IMR-90 (cell line): ENCODE data around the gene KRT6A. TPM values are rescaled to one million over a fixed set of nuclear protein-coding genes. Genes with fewer than 3 reads are reported as not detected.

Source experiments
- ATAC-seq: fragments of 200-7000 bp; cut with Tn5 transposase; 2 replicates; pipeline ENCODE4 v1.9.1; 2020; ENCODE audit warnings: low read depth, mild to moderate bottlenecking, moderate library complexity
- BruUV-seq: library from RNA; stranded (reverse); fragments of 400-500 nt; replicated peaks from 2 replicates; lab custom pipeline; 2021; lab: Mats Ljungman, UMichigan
- CTCF ChIA-PET: fragments of 300-600 bp; formaldehyde crosslinking; extraction: SDS; loops from one replicate; lab custom pipeline; 2021; ENCODE audit warnings: antibody characterized with exemption; lab: Yijun Ruan, JAX
- POLR2A ChIA-PET: fragments of 300-600 bp; sonication (Branson Sonifier 250); formaldehyde crosslinking; loops from one replicate; lab custom pipeline; 2022; ENCODE audit warnings: antibody characterized with exemption; ENCODE audit not compliant: unreplicated experiment; lab: Charles Lee
- DNase-seq: peaks from one replicate; pipeline ENCODE4 v3.0.0; 2013
- H2AFZ ChIP-seq: replicated peaks from 2 replicates; pipeline ENCODE3; 2013; ENCODE audit warnings: low read length, mild to moderate bottlenecking; ENCODE audit not compliant: poor library complexity
- H2AK5ac ChIP-seq: 2 replicates; pipeline ENCODE4 v1.6.1; 2013; ENCODE audit warnings: low read depth, low read length, inconsistent platforms
- H2AK9ac ChIP-seq: replicated peaks from 2 replicates; pipeline ENCODE3; 2013; ENCODE audit warnings: mild to moderate bottlenecking, low read depth, low read length, moderate library complexity; ENCODE audit not compliant: poor library complexity
- H2BK120ac ChIP-seq: 2 replicates; pipeline ENCODE4 v1.6.1; 2013; ENCODE audit warnings: low read depth, low read length, inconsistent platforms
- H2BK15ac ChIP-seq: 3 replicates; pipeline ENCODE4 v1.6.1; 2013; ENCODE audit warnings: low read depth, low read length, inconsistent platforms
- H2BK20ac ChIP-seq: 2 replicates; pipeline ENCODE4 v1.6.1; 2013; ENCODE audit warnings: low read depth, mild to moderate bottlenecking, inconsistent platforms, low read length, moderate library complexity
- H2BK5ac ChIP-seq: 2 replicates; pipeline ENCODE4 v1.6.1; 2013; ENCODE audit warnings: mild to moderate bottlenecking, low read depth, low read length, inconsistent platforms; ENCODE audit not compliant: poor library complexity, severe bottlenecking
- H3K14ac ChIP-seq: replicated peaks from 2 replicates; pipeline ENCODE4 v1.6.1; 2013; ENCODE audit warnings: low read depth, low read length, inconsistent platforms
- H3K18ac ChIP-seq: 2 replicates; pipeline ENCODE4 v1.6.1; 2013; ENCODE audit warnings: low read depth, low read length, control low read depth
- H3K23ac ChIP-seq: 2 replicates; pipeline ENCODE4 v1.6.1; 2013; ENCODE audit warnings: low read depth, low read length, inconsistent platforms
- H3K27ac ChIP-seq: 2 replicates; pipeline ENCODE4 v1.5.1; 2013; ENCODE audit warnings: mild to moderate bottlenecking, control low read depth, low read length; ENCODE audit not compliant: insufficient read depth
- H3K27me3 ChIP-seq: 2 replicates; pipeline ENCODE4 v1.6.1; 2013; ENCODE audit warnings: low read length; ENCODE audit not compliant: control insufficient read depth, insufficient read depth
- H3K36me3 ChIP-seq: 2 replicates; pipeline ENCODE4 v1.6.1; 2013; ENCODE audit warnings: low read length, mixed read lengths; ENCODE audit not compliant: control insufficient read depth, insufficient read depth
- H3K4ac ChIP-seq: 2 replicates; pipeline ENCODE4 v1.6.1; 2013; ENCODE audit warnings: low read depth, low read length, inconsistent platforms
- H3K4me1 ChIP-seq: 2 replicates; pipeline ENCODE4 v1.6.1; 2013; ENCODE audit warnings: low read length, mixed read lengths; ENCODE audit not compliant: control insufficient read depth, insufficient read depth
- H3K4me2 ChIP-seq: 2 replicates; pipeline ENCODE4 v1.6.1; 2013; ENCODE audit warnings: low read depth, mild to moderate bottlenecking, control low read depth, low read length, moderate library complexity
- H3K4me3 ChIP-seq: 2 replicates; pipeline ENCODE4 v1.5.1; 2013; ENCODE audit warnings: low read depth, mild to moderate bottlenecking, control low read depth, low read length, moderate library complexity; ENCODE audit not compliant: insufficient read depth
- H3K56ac ChIP-seq: 2 replicates; pipeline ENCODE4 v1.6.1; 2013; ENCODE audit warnings: low read length, inconsistent platforms; ENCODE audit not compliant: insufficient read depth; ENCODE audit errors: extremely low read depth
- H3K79me1 ChIP-seq, 2 experiments: 2 replicates each; pipeline ENCODE4 v1.6.1; 2013; ENCODE audit warnings: low read length in 2 of 2, inconsistent platforms in 1 of 2, low read depth in 1 of 2
- H3K9ac ChIP-seq: 2 replicates; pipeline ENCODE4 v1.6.1; 2013; ENCODE audit warnings: low read depth, low read length, control low read depth
- H3K9me1 ChIP-seq: 2 replicates; pipeline ENCODE4 v1.6.1; 2013; ENCODE audit warnings: low read length, inconsistent platforms; ENCODE audit not compliant: insufficient read depth
- H3K9me3 ChIP-seq: 2 replicates; pipeline ENCODE4 v1.6.1; 2013; ENCODE audit warnings: low read length; ENCODE audit not compliant: control insufficient read depth, insufficient read depth
- H4K20me1 ChIP-seq: 2 replicates; pipeline ENCODE4 v1.6.1; 2013; ENCODE audit warnings: low read length, inconsistent platforms; ENCODE audit not compliant: insufficient read depth
- H4K5ac ChIP-seq: 2 replicates; pipeline ENCODE4 v1.6.1; 2013; ENCODE audit warnings: mild to moderate bottlenecking, low read depth, low read length, control low read depth
- H4K8ac ChIP-seq, 2 experiments: 2 replicates each; pipeline ENCODE4 v1.6.1; 2013; ENCODE audit warnings: low read depth in 2 of 2, low read length in 2 of 2, control low read depth in 1 of 2, inconsistent platforms in 1 of 2
- H4K91ac ChIP-seq: 2 replicates; pipeline ENCODE4 v1.6.1; 2013; ENCODE audit warnings: low read depth, low read length, inconsistent platforms; ENCODE audit not compliant: insufficient read depth
- BHLHE40 ChIP-seq: fragments of 150-350 bp; IDR thresholded peaks from 2 replicates; pipeline ENCODE4 v1.6.1; 2016; ENCODE audit warnings: mild to moderate bottlenecking, low read depth, low read length
- CHD1 ChIP-seq: IDR thresholded peaks from 2 replicates; pipeline ENCODE4 v1.6.1; 2012; ENCODE audit warnings: low read depth, low read length, improper control_type of control experiment
- MAFK ChIP-seq: IDR thresholded peaks from 2 replicates; pipeline ENCODE4 v1.6.1; 2012; ENCODE audit warnings: low read depth, low read length, improper control_type of control experiment
- NFE2L2 ChIP-seq: fragments of 150-350 bp; IDR thresholded peaks from 2 replicates; pipeline ENCODE4 v1.6.1; 2016; ENCODE audit warnings: low read depth, mild to moderate bottlenecking, low read length
- POLR2A ChIP-seq: IDR thresholded peaks from 2 replicates; pipeline ENCODE4 v1.6.1; 2012; ENCODE audit warnings: mild to moderate bottlenecking, low read depth, low read length
- RAD21 ChIP-seq: IDR thresholded peaks from 2 replicates; pipeline ENCODE4 v1.6.1; 2012; ENCODE audit warnings: low read length, improper control_type of control experiment
- RCOR1 ChIP-seq: IDR thresholded peaks from 2 replicates; pipeline ENCODE4 v1.6.1; 2012; ENCODE audit warnings: mild to moderate bottlenecking, low read length, improper control_type of control experiment; ENCODE audit not compliant: insufficient replicate concordance
- RFX5 ChIP-seq: IDR thresholded peaks from 2 replicates; pipeline ENCODE4 v1.8.0; 2012; ENCODE audit warnings: low read depth, mild to moderate bottlenecking, low read length, moderate library complexity
- USF2 ChIP-seq: fragments of 150-350 bp; IDR thresholded peaks from 2 replicates; pipeline ENCODE4 v1.6.1; 2017; ENCODE audit warnings: mild to moderate bottlenecking, antibody characterized with exemption, low read length, low read depth
- WGBS, 2 experiments: methylation state at CpG; one replicate each; pipeline versions ENCODE4 v1.1.5 to v1.1.7; 2013; ENCODE audit warnings: missing lambda C conversion rate in 2 of 2; ENCODE audit not compliant: insufficient read length in 1 of 2; ENCODE audit errors: extremely low coverage in 2 of 2; 5-methylcytosine and 5-hydroxymethylcytosine counted together
- dilution Hi-C: fragments of 300-500 bp; cut with HindIII; formaldehyde crosslinking; loops from one replicate; pipeline ENCODE4 v1.14.3; 2018; ENCODE audit warnings: low sequenced_read_pairs; ENCODE audit not compliant: unreplicated experiment
- in situ Hi-C: fragments of 300-500 bp; cut with MboI; formaldehyde crosslinking; loops from 3 replicates; pipeline ENCODE4 v1.14.3; 2019; ENCODE audit warnings: low sequenced_read_pairs, inconsistent platforms, mixed read lengths
- intact Hi-C: fragments of 100-400 bp; cut with micrococcal nuclease; formaldehyde crosslinking; loops from 2 replicates; pipeline ENCODE4 v1.10.0; 2022
- polyA plus RNA-seq, 3 experiments: library from polyadenylated mRNA; depleted of rRNA; stranded (reverse); fragments of >200 nt; gene quantifications; 2 replicates each; pipeline ENCODE4 v1.2.3, GENCODE V29; 2012; ENCODE audit warnings: low replicate concordance in 1 of 3
- total RNA-seq: library from RNA; depleted of rRNA; stranded (reverse); fragments of >200 nt; gene quantifications from 2 replicates; pipeline ENCODE4 v1.2.3, GENCODE V29; 2012

KRT6A gene
- total and polyA plus RNA-seq, 2 of the 4 experiments (the other 2 are of a cell fraction), result not detected

- Histone ChIP-seq H3K14ac (no peak overlapping the region), H3K9me1 (no peaks in the 10 kb centered on the region), H4K5ac (no peak overlapping the region), H3K79me1 (no peaks in the 10 kb centered on the region), H3K4me2 (no peak overlapping the region), H3K18ac (no peak overlapping the region), H3K9ac (no peak overlapping the region), H2AK9ac (no peak overlapping the region), H3K4me1 (no peaks in the 10 kb centered on the region; the same call in 1 of the 2 replicates), H3K23ac (no peak overlapping the region), H4K20me1 (no peaks in the 10 kb centered on the region), H3K27me3 (peaks cover 6% of the 10 kb centered on the region; the same call in 1 of the 2 replicates), H2BK120ac (no peak overlapping the region), H2AK5ac (no peak overlapping the region), H3K4me3 (no peak overlapping the region), H3K9me3 (no peaks in the 10 kb centered on the region), H3K56ac (no peak overlapping the region), H2BK15ac (no peak overlapping the region; the same call in 2 of the 3 replicates), H3K36me3 (no peaks in the 10 kb centered on the region), H3K27ac (no peak overlapping the region), H3K4ac (no peak overlapping the region), H4K8ac (no peak overlapping the region), H2BK5ac (no peak overlapping the region), H2BK20ac (no peak overlapping the region), H4K91ac (no peak overlapping the region), H2AFZ (no peak overlapping the region)
- TF ChIP-seq NFE2L2 (no peak), POLR2A (no peak), RCOR1 (no peak), CHD1 (no peak), RFX5 (no peak), USF2 (no peak), RAD21 (no peak), BHLHE40 (no peak), MAFK (no peak)
- intact Hi-C loops (no loop called here), in situ Hi-C loops (no loop called here), dilution Hi-C loops (no loop called here)
- ChIA-PET CTCF (interaction anchor here (1.0 kb wide), 1 partner anchor 11 kb away, joined by 3 read pairs; no protein-coding TSS in a partner anchor), POLR2A (no interaction called here)
- WGBS, 2 experiments, result no CpG with 5 or more reads among the region's 2 CpGs
- BruUV-seq, result no TSS peak
- DNase-seq (no peak), ATAC-seq (no peak)
Observed at GRCh38 chr12:52439845-52440244, 53.2 kb downstream of the KRT6A start.
